ELF-1 (cell line): Measurements from ENCODE around the gene DLL1.

Experiments
- DNase-seq: peaks from one replicate; pipeline ENCODE4 v3.0.0-alpha.2; 2016; ENCODE audit warnings: low read depth, low spot score

DLL1 gene

GRCh38 chr6:170251776-170252571, 38.9 kb downstream of the DLL1 start:
- DNase-seq: no peak

GRCh38 chr6:170250981-170251775, 39.7 kb downstream of the DLL1 start:
- DNase-seq: no peak

DNA sequence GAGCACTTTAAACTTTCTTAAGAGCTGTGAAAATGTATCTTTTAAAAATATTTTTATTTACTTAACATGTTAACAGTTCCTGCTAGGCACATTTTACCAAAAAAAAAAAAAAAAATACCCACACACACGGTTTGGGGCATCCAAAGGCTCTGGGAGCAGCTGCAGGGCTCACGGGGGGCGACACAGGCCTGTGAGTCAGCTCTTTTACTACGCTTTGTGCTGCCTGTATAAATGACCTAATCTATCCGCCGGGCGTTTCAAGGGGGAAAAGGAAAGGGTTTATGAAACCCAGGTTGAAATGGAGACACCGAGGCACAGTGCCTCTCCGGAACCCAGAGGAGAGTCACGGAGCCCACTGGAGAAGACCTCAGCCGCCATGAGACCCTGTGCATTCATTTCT, 40.4 kb downstream of the DLL1 start:
- no peak for DNase-seq

- DNase-seq: no peak
Measured at GRCh38 chr6:170249817-170250216, 41.1 kb downstream of the DLL1 start.

GRCh38 chr6:170248861-170249600, 41.8 kb downstream of the DLL1 start:
- DNase-seq: no peak

- DNase-seq: no peak
Measured at GRCh38 chr6:170248111-170248805, 42.6 kb downstream of the DLL1 start.

DNA sequence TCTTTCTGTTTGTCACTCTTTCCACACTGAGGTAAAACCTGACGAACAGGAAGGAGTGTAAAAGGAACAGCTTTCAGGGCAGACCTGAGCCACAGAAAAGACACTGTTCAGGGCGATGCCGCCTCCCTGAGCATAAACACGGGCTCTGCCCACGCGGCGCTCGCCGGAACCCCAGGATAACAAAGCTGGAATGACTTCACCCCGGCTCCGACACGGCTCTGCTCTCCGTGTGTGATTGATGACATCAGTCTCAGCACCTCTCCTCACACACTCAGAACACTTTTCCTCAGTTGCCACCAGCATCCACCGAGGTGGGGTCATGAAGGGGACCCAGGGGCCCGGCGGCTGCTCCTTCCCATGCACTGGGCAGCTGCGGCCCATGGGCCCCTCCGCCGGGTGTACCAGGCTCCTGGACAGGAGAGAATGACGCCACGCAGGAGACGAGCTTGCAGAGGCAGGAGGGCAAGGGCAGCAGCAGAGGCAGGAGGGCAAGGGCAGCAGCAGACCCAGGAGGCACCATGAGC, 43.6 kb downstream of the DLL1 start:
- no peak for DNase-seq

- no peak for DNase-seq
Measured at GRCh38 chr6:170245475-170245992, 45.3 kb downstream of the DLL1 start.

DNA sequence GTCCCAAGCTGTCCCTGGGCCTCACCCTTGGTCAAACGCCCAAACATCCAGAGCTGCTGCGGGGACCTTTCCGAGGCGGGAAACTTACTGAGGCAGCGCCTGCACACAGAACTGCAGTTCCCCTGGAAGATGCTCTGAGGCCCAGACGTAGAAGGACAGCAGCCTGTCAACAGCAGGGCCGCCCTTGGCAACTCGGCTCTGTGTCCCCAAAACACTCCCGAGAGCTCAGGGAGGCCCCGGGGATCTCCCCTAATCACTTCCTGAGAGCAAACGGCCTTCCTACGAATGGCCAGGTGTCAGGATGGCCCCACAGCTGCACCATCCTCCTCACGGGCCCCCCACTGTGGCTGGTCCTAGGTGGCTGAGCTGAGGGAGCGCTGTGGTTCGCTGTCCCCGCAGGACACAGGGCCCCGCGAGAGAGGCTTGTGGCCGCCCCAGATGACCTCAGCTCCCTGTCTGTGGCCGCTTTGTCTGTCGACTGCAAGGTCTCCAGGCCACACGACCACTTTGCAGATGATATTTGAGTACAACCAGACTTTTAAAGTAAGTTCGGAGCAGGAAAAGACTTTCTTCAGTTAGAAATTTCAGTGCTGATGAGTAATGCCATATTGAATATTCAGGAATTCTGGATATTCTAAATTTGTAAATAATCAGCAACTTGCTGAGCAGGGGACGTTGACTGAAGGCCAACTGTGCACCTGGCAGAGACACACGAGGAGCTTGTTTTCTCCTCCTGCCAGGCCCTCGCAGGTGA, 46.0 kb downstream of the DLL1 start:
- no peak for DNase-seq

DNA sequence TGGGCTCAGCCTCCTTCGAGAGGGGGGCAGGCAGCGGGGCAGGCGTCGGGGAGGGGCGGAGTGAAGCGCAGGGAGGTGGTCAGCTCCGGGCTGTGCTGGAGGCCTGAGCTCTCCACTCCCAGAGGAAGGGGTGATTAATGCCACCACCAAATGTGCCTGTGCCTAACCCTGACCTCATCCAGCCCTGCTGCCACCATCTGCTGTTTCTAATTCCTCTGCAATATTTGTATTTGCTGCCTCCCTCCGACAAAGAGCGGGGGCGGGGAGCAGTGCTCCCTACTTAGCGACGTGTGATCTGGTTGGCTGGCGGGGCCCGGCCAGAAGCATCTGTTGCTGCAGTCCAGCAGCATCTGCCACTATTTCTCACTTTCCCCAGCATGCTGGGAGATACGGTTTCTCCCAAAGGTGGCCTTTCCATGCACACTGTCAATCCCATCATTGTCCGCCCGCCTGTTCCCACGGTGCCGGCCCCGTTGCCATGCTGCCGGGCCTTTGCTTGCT, 47.0 kb downstream of the DLL1 start:
- no peak for DNase-seq

- no peak for DNase-seq
Measured at GRCh38 chr6:170243386-170243785, 47.5 kb downstream of the DLL1 start.

GRCh38 chr6:170238741-170239565, 51.9 kb downstream of the DLL1 start:
- DNase-seq: no peak

GRCh38 chr6:170237999-170238740, 52.7 kb downstream of the DLL1 start:
- DNase-seq: no peak

- DNase-seq: no peak
Measured at GRCh38 chr6:170236131-170236836, 54.6 kb downstream of the DLL1 start.

- DNase-seq: no peak
Measured at GRCh38 chr6:170235391-170236125, 55.3 kb downstream of the DLL1 start.

DNA sequence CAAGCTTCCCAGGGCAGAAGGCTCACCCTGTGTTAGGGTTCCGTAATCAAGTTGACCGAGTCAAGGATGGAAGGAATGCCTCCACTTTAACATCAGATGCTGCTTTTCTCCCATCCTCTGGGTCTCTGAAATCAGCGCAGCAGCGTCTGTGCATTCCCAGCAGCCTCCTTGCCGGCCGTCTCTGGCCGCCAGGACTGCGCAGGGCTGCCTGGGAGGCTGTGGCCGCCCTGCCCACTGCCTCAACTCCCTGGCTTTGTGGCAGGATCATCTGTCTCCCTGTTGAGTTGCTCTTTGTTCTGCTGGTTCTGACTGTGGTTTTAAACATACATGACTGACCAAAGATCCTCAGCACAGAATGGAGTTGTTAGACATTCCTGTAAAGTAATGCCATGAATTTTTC, 56.5 kb downstream of the DLL1 start:
- no peak for DNase-seq
